Natural killer cell (primary cell): ENCODE data around the gene BNC2. TPM values are rescaled to one million over a fixed set of nuclear protein-coding genes. Genes with fewer than 3 reads are reported as not detected.

Source experiments
- ATAC-seq, 3 donors: fragments of 150-1000 bp in 2 of 3; fragments of 200-7000 bp in 1 of 3; cut with Tn5 transposase; 1 replicate in 1 of 3; 2 replicates in 2 of 3; pipeline ENCODE4 v1.10.0; 2021; ENCODE audit warnings: mild to moderate bottlenecking in 2 of 3, moderate library complexity in 2 of 3
- DNase-seq, 2 donors: peaks; one replicate each; pipeline versions ENCODE4 v3.0.0 to v3.0.0-alpha.2; 2013 to 2021; ENCODE audit warnings: mixed read lengths in 1 of 2
- H3K27ac ChIP-seq: one replicate; pipeline ENCODE4 v1.5.1; 2013; ENCODE audit warnings: mild to moderate bottlenecking, low read length
- H3K27me3 ChIP-seq: one replicate; pipeline ENCODE4 v1.6.1; 2013; ENCODE audit warnings: low read length; ENCODE audit not compliant: control insufficient read depth, insufficient read depth
- H3K36me3 ChIP-seq: one replicate; pipeline ENCODE4 v1.6.1; 2013; ENCODE audit warnings: low read length; ENCODE audit not compliant: control insufficient read depth, insufficient read depth
- H3K4me1 ChIP-seq: one replicate; pipeline ENCODE4 v1.6.1; 2013; ENCODE audit warnings: low read length; ENCODE audit not compliant: control insufficient read depth, insufficient read depth
- H3K4me3 ChIP-seq: one replicate; pipeline ENCODE4 v1.5.1; 2013; ENCODE audit warnings: low read length
- H3K9me3 ChIP-seq: one replicate; pipeline ENCODE4 v1.6.1; 2013; ENCODE audit warnings: low read length; ENCODE audit not compliant: control insufficient read depth, insufficient read depth
- H3K27ac Mint-ChIP-seq, 2 donors: one replicate each; pipeline ENCODE4 v1.8.0; 2022; ENCODE audit warnings: mild to moderate bottlenecking in 2 of 2, mixed read lengths in 2 of 2, moderate library complexity in 1 of 2
- H3K27me3 Mint-ChIP-seq, 2 donors: one replicate each; pipeline ENCODE4 v1.8.0; 2022; ENCODE audit warnings: low read depth in 2 of 2, mixed read lengths in 2 of 2
- H3K36me3 Mint-ChIP-seq: one replicate; pipeline ENCODE4 v1.8.0; 2022; ENCODE audit warnings: mixed read lengths
- H3K4me1 Mint-ChIP-seq, 2 donors: one replicate each; pipeline ENCODE4 v1.8.0; 2022; ENCODE audit warnings: mixed read lengths in 2 of 2
- H3K4me3 Mint-ChIP-seq: one replicate; pipeline ENCODE4 v1.8.0; 2022; ENCODE audit warnings: mild to moderate bottlenecking, moderate library complexity, mixed read lengths
- H3K9me3 Mint-ChIP-seq, 2 donors: one replicate each; pipeline ENCODE4 v1.8.0; 2022; ENCODE audit warnings: mixed read lengths in 2 of 2
- WGBS: methylation state at CpG from one replicate; pipeline ENCODE4 v1.1.7; 2013; ENCODE audit warnings: missing lambda C conversion rate; ENCODE audit not compliant: insufficient coverage; 5-methylcytosine and 5-hydroxymethylcytosine counted together
- intact Hi-C: fragments of 100-400 bp; cut with micrococcal nuclease; formaldehyde crosslinking; loops from one replicate; pipeline ENCODE4 v1.14.2; 2022
- total RNA-seq, 4 donors: library from RNA; stranded (reverse); fragments of 120-200 nt in 1 of 4; gene quantifications; one replicate each; pipeline versions ENCODE4 v1.2.3 to v1.2.4, GENCODE V29; 2013 to 2022
- TF ChIP-seq, protein P1 (sequence below): fragments of 200-600 bp; IDR thresholded peaks from one replicate; pipeline ENCODE4 v1.8.0; 2022; ENCODE audit warnings: antibody characterized with exemption

The BNC2 gene
- total RNA-seq, 3 donors from 2014 or later (not counting 1 experiment from before 2014, with no cell fraction given) = 36.9 to 84.2 (median 66.5) TPM

DNA sequence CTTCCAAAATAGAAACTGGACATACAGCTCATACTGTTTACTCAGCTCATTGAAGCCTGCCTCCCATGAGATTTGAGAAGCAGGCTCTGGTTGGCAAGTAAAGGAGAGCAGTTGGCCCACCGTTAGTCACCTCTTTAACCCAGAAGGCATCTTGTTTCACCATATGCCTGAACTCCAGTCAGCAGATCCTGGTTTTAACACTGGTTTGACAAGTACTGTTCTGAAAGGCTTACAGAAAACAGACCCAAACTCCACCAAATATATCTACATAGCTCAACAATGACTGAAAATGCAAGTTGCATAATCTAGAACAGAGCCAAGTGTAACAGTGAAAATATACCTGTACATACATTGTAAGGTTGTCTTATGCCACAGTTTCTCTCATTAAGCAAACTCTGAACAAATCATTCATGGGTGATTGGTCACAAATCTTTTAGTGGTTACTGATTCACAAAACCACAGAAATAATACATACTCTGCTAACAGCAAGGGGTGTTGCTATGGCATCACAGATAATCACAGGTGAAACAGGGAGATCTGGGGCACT, 198.8 kb downstream of the BNC2 start:
- no peaks in the 10 kb centered on the region for H3K36me3 ChIP-seq
- 100% methylated on average over 1 of the region's 1 CpG for WGBS
- H3K9me3 Mint-ChIP-seq = no peaks in the 10 kb centered on the region

DNA sequence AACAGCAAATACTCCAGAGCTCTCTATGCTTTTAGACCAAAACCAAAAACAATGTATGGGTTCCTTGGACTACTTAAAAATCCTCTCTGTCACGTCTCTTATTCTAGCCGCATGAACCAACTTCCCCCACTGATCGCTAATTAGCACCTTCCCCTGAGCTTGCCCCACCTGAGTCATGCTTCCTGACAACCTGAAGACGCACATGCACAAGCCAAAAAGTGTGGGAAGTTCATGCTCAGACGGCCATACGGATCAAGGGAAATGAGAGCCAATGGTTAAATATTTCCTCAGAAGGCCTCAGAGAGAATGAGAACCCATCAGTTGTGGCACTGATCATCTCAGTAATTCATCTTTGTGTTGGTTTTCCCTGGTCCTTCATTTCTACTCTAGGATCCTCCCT, 199.7 kb downstream of the BNC2 start:
- Mint-ChIP-seq H3K4me3 (no peak overlapping the region), H3K9me3 (no peaks in the 10 kb centered on the region), H3K36me3 (no peaks in the 10 kb centered on the region), H3K4me1 (peaks cover 23 to 45% of the 10 kb centered on the region in 2 donors), H3K27ac (no peak overlapping the region), H3K27me3 (no peaks in the 10 kb centered on the region)
- 87% methylated on average over 6 of the region's 6 CpGs for WGBS
- TF ChIP-seq, protein P1, sequence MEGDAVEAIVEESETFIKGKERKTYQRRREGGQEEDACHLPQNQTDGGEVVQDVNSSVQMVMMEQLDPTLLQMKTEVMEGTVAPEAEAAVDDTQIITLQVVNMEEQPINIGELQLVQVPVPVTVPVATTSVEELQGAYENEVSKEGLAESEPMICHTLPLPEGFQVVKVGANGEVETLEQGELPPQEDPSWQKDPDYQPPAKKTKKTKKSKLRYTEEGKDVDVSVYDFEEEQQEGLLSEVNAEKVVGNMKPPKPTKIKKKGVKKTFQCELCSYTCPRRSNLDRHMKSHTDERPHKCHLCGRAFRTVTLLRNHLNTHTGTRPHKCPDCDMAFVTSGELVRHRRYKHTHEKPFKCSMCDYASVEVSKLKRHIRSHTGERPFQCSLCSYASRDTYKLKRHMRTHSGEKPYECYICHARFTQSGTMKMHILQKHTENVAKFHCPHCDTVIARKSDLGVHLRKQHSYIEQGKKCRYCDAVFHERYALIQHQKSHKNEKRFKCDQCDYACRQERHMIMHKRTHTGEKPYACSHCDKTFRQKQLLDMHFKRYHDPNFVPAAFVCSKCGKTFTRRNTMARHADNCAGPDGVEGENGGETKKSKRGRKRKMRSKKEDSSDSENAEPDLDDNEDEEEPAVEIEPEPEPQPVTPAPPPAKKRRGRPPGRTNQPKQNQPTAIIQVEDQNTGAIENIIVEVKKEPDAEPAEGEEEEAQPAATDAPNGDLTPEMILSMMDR = no peak
- Histone ChIP-seq H3K9me3 (no peaks in the 10 kb centered on the region), H3K27ac (no peak overlapping the region), H3K36me3 (no peaks in the 10 kb centered on the region), H3K27me3 (no peaks in the 10 kb centered on the region), H3K4me1 (no peaks in the 10 kb centered on the region), H3K4me3 (no peak overlapping the region)
- ATAC-seq (no peak), DNase-seq (no peak)
- intact Hi-C loops = no loop called here

More for the DNA sequence above, 198.8 kb downstream of the BNC2 start:
- H3K27ac ChIP-seq = no peak overlapping the region
- no peak overlapping the region for H3K4me3 ChIP-seq
- H3K9me3 ChIP-seq = no peaks in the 10 kb centered on the region
- DNase-seq (no peak), ATAC-seq (no peak)
- no peaks in the 10 kb centered on the region for H3K27me3 ChIP-seq
- Mint-ChIP-seq H3K27ac (no peak overlapping the region), H3K36me3 (no peaks in the 10 kb centered on the region), H3K4me1 (peaks cover 23 to 45% of the 10 kb centered on the region in 2 donors), H3K27me3 (no peaks in the 10 kb centered on the region), H3K4me3 (no peak overlapping the region)
- no peaks in the 10 kb centered on the region for H3K4me1 ChIP-seq
- intact Hi-C loops = no loop called here
- TF ChIP-seq, protein P1 = no peak

DNA sequence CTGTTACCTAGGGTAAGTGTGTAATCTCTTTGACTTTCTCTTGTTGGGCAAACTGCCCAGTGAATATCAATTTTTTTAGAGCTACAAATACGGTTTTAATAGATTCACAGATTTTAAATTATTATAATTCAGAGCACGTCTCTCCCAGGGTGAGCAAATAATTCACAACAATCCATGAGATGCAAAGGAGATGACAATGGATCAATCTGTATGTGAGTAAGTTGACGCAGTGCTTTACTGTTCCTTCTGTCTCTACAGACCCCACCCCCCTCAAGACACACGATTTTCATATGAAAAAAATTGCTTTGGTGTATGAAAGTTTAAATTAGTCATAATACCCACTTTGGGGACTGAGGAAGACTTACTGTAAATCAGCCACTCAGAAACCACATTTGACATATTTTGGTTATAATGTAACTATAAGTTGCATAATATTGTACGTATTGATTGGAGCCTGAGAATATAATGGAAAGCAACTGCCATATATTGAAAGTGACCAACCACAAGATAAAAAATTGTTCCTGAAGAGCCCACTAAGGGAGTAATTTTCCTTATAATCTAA, 201.7 kb downstream of the BNC2 start:
- TF ChIP-seq, protein P1 = no peak
- no peaks in the 10 kb centered on the region for H3K4me1 ChIP-seq

DNA sequence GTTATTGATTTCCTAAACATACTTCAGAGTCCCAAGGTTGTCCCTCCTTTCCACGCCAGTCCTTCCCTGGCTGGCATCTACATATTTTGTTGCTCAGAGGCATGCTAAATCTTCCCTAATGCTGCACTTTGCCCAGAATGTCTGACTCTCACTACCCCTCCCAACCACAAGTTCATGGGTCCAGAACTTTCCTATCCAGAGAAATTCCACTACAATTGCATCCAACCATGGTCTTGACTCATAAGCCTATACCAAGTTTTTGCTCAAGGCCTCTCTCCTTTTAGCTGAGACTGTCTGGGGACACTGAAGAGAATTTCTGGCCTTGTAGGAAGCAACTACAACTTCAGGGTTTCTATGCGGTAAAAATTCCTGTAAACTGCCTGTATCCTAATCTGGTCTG, 206.3 kb downstream of the BNC2 start:
- Mint-ChIP-seq H3K4me1 (peaks cover 11 to 17% of the 10 kb centered on the region in 2 donors), H3K9me3 (no peaks in the 10 kb centered on the region), H3K27me3 (no peaks in the 10 kb centered on the region), H3K4me3 (no peak overlapping the region), H3K36me3 (no peaks in the 10 kb centered on the region), H3K27ac (no peak overlapping the region)
- 99% methylated on average over 2 of the region's 2 CpGs for WGBS
- intact Hi-C loops = no loop called here
- no peaks in the 10 kb centered on the region for H3K27me3 ChIP-seq
- TF ChIP-seq, protein P1 = no peak
- no peaks in the 10 kb centered on the region for H3K9me3 ChIP-seq
- H3K36me3 ChIP-seq = no peaks in the 10 kb centered on the region
- no peaks in the 10 kb centered on the region for H3K4me1 ChIP-seq
- no peak overlapping the region for H3K4me3 ChIP-seq
- DNase-seq (no peak), ATAC-seq (no peak)
- H3K27ac ChIP-seq = no peak overlapping the region

More for the DNA sequence above, 201.7 kb downstream of the BNC2 start:
- Histone ChIP-seq H3K9me3 (no peaks in the 10 kb centered on the region), H3K27me3 (no peaks in the 10 kb centered on the region), H3K4me3 (no peak overlapping the region), H3K36me3 (no peaks in the 10 kb centered on the region), H3K27ac (no peak overlapping the region)
- no peaks in the 10 kb centered on the region for H3K9me3 Mint-ChIP-seq
- intact Hi-C loops = no loop called here
- H3K36me3 Mint-ChIP-seq = no peaks in the 10 kb centered on the region
- H3K27ac Mint-ChIP-seq = no peak overlapping the region
- ATAC-seq (no peak), DNase-seq (no peak)
- H3K4me3 Mint-ChIP-seq = no peak overlapping the region
- no peaks in the 10 kb centered on the region for H3K27me3 Mint-ChIP-seq
- 94% methylated on average over 2 of the region's 5 CpGs for WGBS
- peaks cover 37 to 42% of the 10 kb centered on the region in 2 donors for H3K4me1 Mint-ChIP-seq
